OCI-LY7 (cell line): Measurements from ENCODE around the gene GNA12. TPM values are rescaled to one million over a fixed set of nuclear protein-coding genes. Genes with fewer than 3 reads are reported as not detected.

Experiments
- BruUV-seq: library from RNA; stranded (reverse); fragments of 400-500 nt; replicated peaks from 2 replicates; lab custom pipeline; 2021; lab: Mats Ljungman, UMichigan
- CTCF ChIA-PET: fragments of 300-600 bp; sonication (Branson Sonifier 250); formaldehyde crosslinking; loops from one replicate; lab custom pipeline; 2022; ENCODE audit warnings: antibody characterized with exemption; ENCODE audit not compliant: unreplicated experiment; lab: Charles Lee
- POLR2A ChIA-PET: fragments of 300-600 bp; sonication (Branson Sonifier 250); formaldehyde crosslinking; loops from one replicate; lab custom pipeline; 2022; ENCODE audit warnings: antibody characterized with exemption; lab: Charles Lee
- DNase-seq: peaks from one replicate; pipeline ENCODE4 v3.0.0-alpha.2; 2015; ENCODE audit warnings: low spot score
- H2AFZ ChIP-seq: fragments of 200-600 bp; sonication (generic), shearing (Covaris generic); 2 replicates; pipeline ENCODE4 v1.6.1; 2014; ENCODE audit warnings: mild to moderate bottlenecking, antibody characterized with exemption, low read length, moderate library complexity
- H3K27ac ChIP-seq: fragments of 200-600 bp; sonication (generic); 2 replicates; pipeline ENCODE4 v1.5.1; 2014; ENCODE audit warnings: mixed run types, low read depth, mild to moderate bottlenecking, moderate library complexity, low read length, inconsistent platforms; ENCODE audit not compliant: poor library complexity, severe bottlenecking
- H3K36me3 ChIP-seq: fragments of 200-600 bp; sonication (generic); 2 replicates; pipeline ENCODE4 v1.6.1; 2014; ENCODE audit warnings: mild to moderate bottlenecking, antibody characterized with exemption, low read length, moderate library complexity, mixed read lengths; ENCODE audit not compliant: insufficient read depth
- H3K4me1 ChIP-seq: fragments of 200-600 bp; sonication (generic); 2 replicates; pipeline ENCODE4 v1.5.1; 2014; ENCODE audit warnings: mild to moderate bottlenecking, low read length; ENCODE audit not compliant: insufficient read depth, poor library complexity, severe bottlenecking
- H3K4me2 ChIP-seq: fragments of 200-600 bp; sonication (generic); 2 replicates; pipeline ENCODE4 v1.6.1; 2014; ENCODE audit warnings: mild to moderate bottlenecking, low read length
- H3K4me3 ChIP-seq: fragments of 200-600 bp; sonication (generic); 2 replicates; pipeline ENCODE4 v1.5.1; 2014; ENCODE audit warnings: mild to moderate bottlenecking, low read depth, low read length; ENCODE audit not compliant: poor library complexity, severe bottlenecking
- H3K79me2 ChIP-seq: fragments of 200-600 bp; sonication (generic); 2 replicates; pipeline ENCODE4 v1.6.1; 2016; ENCODE audit warnings: low read depth, mild to moderate bottlenecking, low read length, moderate library complexity, mixed read lengths; ENCODE audit not compliant: insufficient read depth
- H3K9me2 ChIP-seq: fragments of 200-600 bp; sonication (generic); 2 replicates; pipeline ENCODE4 v1.6.1; 2016; ENCODE audit warnings: mild to moderate bottlenecking, low read length, mixed read lengths; ENCODE audit not compliant: insufficient read depth
- H3K9me3 ChIP-seq: fragments of 200-600 bp; sonication (generic); 2 replicates; pipeline ENCODE4 v1.6.1; 2014; ENCODE audit warnings: mild to moderate bottlenecking, mixed run types, low read length, mixed read lengths
- H4K20me1 ChIP-seq: fragments of 200-600 bp; sonication (generic); 2 replicates; pipeline ENCODE4 v1.6.1; 2014; ENCODE audit warnings: mild to moderate bottlenecking, antibody characterized with exemption, low read length, moderate library complexity, mixed read lengths; ENCODE audit not compliant: insufficient read depth
- EZH2phosphoT487 ChIP-seq: fragments of 200-600 bp; sonication (generic); IDR thresholded peaks from 2 replicates; pipeline ENCODE4 v1.6.1; 2018; ENCODE audit warnings: low read depth, borderline replicate concordance, mild to moderate bottlenecking, mixed run types, antibody characterized with exemption, low read length, moderate library complexity, mixed read lengths
- intact Hi-C: fragments of 100-400 bp; cut with micrococcal nuclease; formaldehyde crosslinking; loops from one replicate; pipeline ENCODE4 v1.10.0; 2022; ENCODE audit not compliant: unreplicated experiment
- total RNA-seq, 2 experiments: library from RNA; depleted of rRNA in 1 of 2; stranded (reverse); fragments of >200 nt in 1 of 2; shearing (Covaris generic) in 1 of 2; gene quantifications; 2 replicates each; pipeline ENCODE4 v1.2.3, GENCODE V29; 2014 to 2022
- TF ChIP-seq, protein P1 (sequence below): fragments of 200-600 bp; sonication (generic); conservative IDR thresholded peaks from 2 replicates; pipeline ENCODE4 v1.5.1; 2014; ENCODE audit warnings: mild to moderate bottlenecking, antibody characterized with exemption, low read length, moderate library complexity, mixed read lengths

GNA12 gene
- total RNA-seq, 2 experiments from 2014 or later, result 10.3 to 35.9 TPM

DNA sequence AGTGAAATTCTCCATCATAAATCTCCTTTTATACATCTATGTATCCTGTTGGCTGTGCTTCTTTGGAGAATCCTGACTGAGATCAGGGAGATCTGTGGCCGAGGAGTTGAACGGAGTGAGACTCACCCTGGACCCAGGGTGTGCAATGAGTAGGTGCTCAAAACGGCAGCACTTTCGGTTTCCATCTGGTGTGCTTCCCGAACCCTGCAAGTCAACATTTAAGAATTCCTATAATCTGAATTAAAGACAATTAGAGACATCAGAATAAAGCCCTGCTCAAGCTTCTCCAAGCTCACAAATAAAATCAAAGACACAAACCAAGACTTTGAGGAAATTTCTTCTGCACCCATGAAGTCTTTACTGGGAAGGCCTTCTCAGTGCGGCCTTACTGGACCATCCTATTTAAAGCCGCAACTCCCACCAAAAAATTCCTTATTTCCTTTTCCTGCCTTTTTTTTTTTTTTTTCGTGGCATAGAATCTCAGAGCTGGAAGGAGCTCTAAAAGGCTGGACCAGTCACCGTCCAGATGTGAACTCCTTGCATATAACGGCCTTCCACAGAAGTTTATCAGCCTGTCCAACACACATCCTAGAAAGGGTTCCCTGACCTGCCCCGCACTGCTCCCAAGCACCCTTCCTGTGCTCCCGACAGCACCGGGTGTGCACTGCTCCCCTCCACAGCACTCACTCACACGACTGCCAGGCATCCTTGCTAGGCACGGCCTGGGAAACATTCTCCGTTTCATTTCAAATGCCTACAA, 29.7 kb downstream of the GNA12 start:
- Histone ChIP-seq H3K4me1 (no peaks in the 10 kb centered on the region), H3K27ac (no peak overlapping the region), H3K79me2 (peaks cover 19% of the 10 kb centered on the region; the same call in 1 of the 2 replicates), H3K9me2 (no peaks in the 10 kb centered on the region), H3K9me3 (no peaks in the 10 kb centered on the region), H2AFZ (no peak overlapping the region), H3K4me3 (no peak overlapping the region), H3K4me2 (no peak overlapping the region), H3K36me3 (no peaks in the 10 kb centered on the region), H4K20me1 (no peaks in the 10 kb centered on the region)
- POLR2A ChIA-PET, result interaction anchor here (0.7 kb wide), 1 partner anchor 1283 kb away, joined by 4 read pairs; no protein-coding TSS in a partner anchor
- intact Hi-C loops, result no loop called here
- no TSS peak for BruUV-seq
- TF ChIP-seq, protein P1, sequence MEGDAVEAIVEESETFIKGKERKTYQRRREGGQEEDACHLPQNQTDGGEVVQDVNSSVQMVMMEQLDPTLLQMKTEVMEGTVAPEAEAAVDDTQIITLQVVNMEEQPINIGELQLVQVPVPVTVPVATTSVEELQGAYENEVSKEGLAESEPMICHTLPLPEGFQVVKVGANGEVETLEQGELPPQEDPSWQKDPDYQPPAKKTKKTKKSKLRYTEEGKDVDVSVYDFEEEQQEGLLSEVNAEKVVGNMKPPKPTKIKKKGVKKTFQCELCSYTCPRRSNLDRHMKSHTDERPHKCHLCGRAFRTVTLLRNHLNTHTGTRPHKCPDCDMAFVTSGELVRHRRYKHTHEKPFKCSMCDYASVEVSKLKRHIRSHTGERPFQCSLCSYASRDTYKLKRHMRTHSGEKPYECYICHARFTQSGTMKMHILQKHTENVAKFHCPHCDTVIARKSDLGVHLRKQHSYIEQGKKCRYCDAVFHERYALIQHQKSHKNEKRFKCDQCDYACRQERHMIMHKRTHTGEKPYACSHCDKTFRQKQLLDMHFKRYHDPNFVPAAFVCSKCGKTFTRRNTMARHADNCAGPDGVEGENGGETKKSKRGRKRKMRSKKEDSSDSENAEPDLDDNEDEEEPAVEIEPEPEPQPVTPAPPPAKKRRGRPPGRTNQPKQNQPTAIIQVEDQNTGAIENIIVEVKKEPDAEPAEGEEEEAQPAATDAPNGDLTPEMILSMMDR, result no peak
- TF ChIP-seq EZH2phosphoT487, result no peak
- CTCF ChIA-PET, result no interaction called here
- DNase-seq, result no peak

DNA sequence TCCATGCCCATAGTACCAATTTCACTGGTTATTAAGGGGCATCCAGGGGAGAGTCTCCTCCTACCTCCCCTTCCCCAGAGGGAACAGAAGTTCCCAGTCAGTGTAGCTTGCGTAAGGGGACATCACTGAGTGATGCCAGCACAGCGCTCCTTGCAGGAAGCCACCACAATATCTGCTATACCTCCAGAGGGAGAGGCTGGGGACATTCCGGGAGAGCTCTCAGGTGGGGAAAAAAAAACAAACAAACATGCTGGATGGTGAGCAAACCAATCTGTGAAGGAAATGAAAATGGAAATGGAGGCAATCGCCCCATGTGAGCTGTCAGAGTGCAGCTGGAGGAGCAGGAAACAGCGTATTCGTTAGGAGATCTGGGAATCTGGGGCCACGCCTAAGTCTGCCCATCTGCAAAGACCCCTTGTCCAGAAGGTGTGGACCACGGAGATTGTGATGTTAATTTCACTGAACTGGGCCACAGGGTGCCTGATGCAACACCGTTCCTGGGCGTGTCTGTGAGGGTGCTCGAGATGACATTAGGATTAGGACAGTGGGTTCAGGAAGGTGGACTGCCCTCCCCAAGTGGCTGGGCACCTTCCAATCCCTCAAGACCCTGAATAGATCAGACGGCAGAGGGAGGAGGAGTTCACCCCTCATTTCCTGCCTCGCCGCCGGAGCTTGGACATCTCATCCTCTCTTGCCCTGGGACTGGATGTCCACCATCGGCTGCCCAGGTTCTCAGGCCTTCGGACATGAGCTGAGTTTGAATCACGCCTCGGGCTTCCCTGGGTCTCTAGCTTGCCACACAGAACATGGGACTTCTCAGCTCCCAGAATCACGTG, 30.5 kb downstream of the GNA12 start:
- CTCF ChIA-PET, result no interaction called here
- no peak overlapping the region for H2AFZ ChIP-seq
- H3K79me2 ChIP-seq, result peaks cover 15% of the 10 kb centered on the region; the same call in 1 of the 2 replicates
- DNase-seq, result no peak
- no TSS peak for BruUV-seq
- H4K20me1 ChIP-seq, result no peaks in the 10 kb centered on the region
- intact Hi-C loops, result no loop called here
- no peak overlapping the region for H3K4me2 ChIP-seq
- no peaks in the 10 kb centered on the region for H3K36me3 ChIP-seq
- TF ChIP-seq, protein P1, result no peak
- no peak for TF ChIP-seq EZH2phosphoT487
- H3K9me2 ChIP-seq, result no peaks in the 10 kb centered on the region
- no peak overlapping the region for H3K4me3 ChIP-seq
- H3K27ac ChIP-seq, result no peak overlapping the region
- H3K4me1 ChIP-seq, result no peaks in the 10 kb centered on the region
- POLR2A ChIA-PET, result interaction anchor here (0.7 kb wide), 1 partner anchor 1282 kb away, joined by 4 read pairs; no protein-coding TSS in a partner anchor
- no peaks in the 10 kb centered on the region for H3K9me3 ChIP-seq
